Lower lobe of right lung (tissue), 2 donors: Measurements from ENCODE around the gene SLC8A3. TPM values are rescaled to one million over a fixed set of nuclear protein-coding genes. Genes with fewer than 3 reads are reported as not detected.
"Not testable (repeated sequence)": the region's sequence is repeated elsewhere in the genome, so short reads cannot be mapped to it uniquely, and the experiment has no call there.

ENCODE experiments used
- ATAC-seq, 2 donors: fragments of 200-7000 bp; cut with Tn5 transposase; one replicate each; pipeline ENCODE4 v1.9.1; 2020 to 2022; ENCODE audit warnings: mild to moderate bottlenecking in 2 of 2, moderate library complexity in 2 of 2
- DNase-seq: peaks from one replicate; pipeline ENCODE4 v3.0.0-alpha.2; 2020
- H3K27ac ChIP-seq: fragments of 200-600 bp; one replicate; pipeline ENCODE4 v1.8.0; 2022
- H3K27me3 ChIP-seq: fragments of 200-600 bp; one replicate; pipeline ENCODE4 v1.8.0; 2022; ENCODE audit warnings: low read depth
- H3K36me3 ChIP-seq: fragments of 200-600 bp; one replicate; pipeline ENCODE4 v1.8.0; 2022; ENCODE audit warnings: mild to moderate bottlenecking
- H3K4me1 ChIP-seq: fragments of 200-600 bp; one replicate; pipeline ENCODE4 v1.8.0; 2022
- H3K4me3 ChIP-seq: fragments of 200-600 bp; one replicate; pipeline ENCODE4 v1.8.0; 2022; ENCODE audit warnings: mild to moderate bottlenecking
- H3K9me3 ChIP-seq: fragments of 200-600 bp; one replicate; pipeline ENCODE4 v1.8.0; 2022
- CTCF ChIP-seq: fragments of 200-600 bp; IDR thresholded peaks from one replicate; pipeline ENCODE4 v1.8.0; 2022; ENCODE audit warnings: antibody characterized with exemption, mild to moderate bottlenecking
- intact Hi-C: fragments of 100-400 bp; cut with DNase I; formaldehyde crosslinking; loops from one replicate; pipeline ENCODE4 v1.11.0; 2022
- long read RNA-seq: library from polyadenylated mRNA; unstranded; transcript quantifications from one replicate; pipeline ENCODE4 v2.0.0, GENCODE V29; 2021
- total RNA-seq: library from RNA; stranded (reverse); fragmentation: NEBNext Ultra II Directional; extraction: Animal tissue kit (Norgen Biotek cat#: 25700); gene quantifications from one replicate; pipeline ENCODE4 v1.2.1, GENCODE V29; 2021
- donor health status: DM: no; HTN: yes; CAD: no; lungs with severe emphysema.

Gene SLC8A3
- 1.9 TPM for total RNA-seq
- long read RNA-seq, partial matches to known transcripts: 0 of 2 reads
- long read RNA-seq, other reads (novel, unspliced or antisense): 2 of 2 reads

- peaks cover 43% of the 10 kb centered on the region for H3K27me3 ChIP-seq
- no peaks in the 10 kb centered on the region for H3K9me3 ChIP-seq
- peak; percentile 50 to 62 for ATAC-seq
- H3K36me3 ChIP-seq: no peaks in the 10 kb centered on the region
- no peak within 1 kb of the TSS for H3K27ac ChIP-seq
- no peak for TF ChIP-seq CTCF
- peak within 1 kb of the TSS; percentile 57 for H3K4me3 ChIP-seq
- peaks cover 17% of the 10 kb centered on the region for H3K4me1 ChIP-seq
- no peak for DNase-seq
- intact Hi-C loops: no loop called here
Observed at GRCh38 chr14:70188659-70189455, at the start of gene SLC8A3. Gene SLC8A3, minus strand, starts transcription at chr14:70188951. Its CDS starts 20,529 bp downstream, at chr14:70168422.

GRCh38 chr14:70237710-70238109 is 49.0 kb upstream of the SLC8A3 start:
- intact Hi-C loops: no loop called here
- H3K4me1 ChIP-seq: no peaks in the 10 kb centered on the region

GRCh38 chr14:70234066-70234950 is 45.6 kb upstream of the SLC8A3 start:
- DNase-seq (no peak), ATAC-seq (peak in 1 of 2 donors; percentile 35)
- Histone ChIP-seq H3K4me1 (no peaks in the 10 kb centered on the region), H3K27me3 (no peaks in the 10 kb centered on the region), H3K4me3 (no peak overlapping the region), H3K27ac (no peak overlapping the region), H3K36me3 (no peaks in the 10 kb centered on the region), H3K9me3 (no peaks in the 10 kb centered on the region)
- no peak for TF ChIP-seq CTCF
- intact Hi-C loops: no loop called here

More at GRCh38 chr14:70237710-70238109, 49.0 kb upstream of the SLC8A3 start:
- no peak overlapping the region for H3K4me3 ChIP-seq
- no peaks in the 10 kb centered on the region for H3K9me3 ChIP-seq
- H3K27me3 ChIP-seq: no peaks in the 10 kb centered on the region
- no peak for TF ChIP-seq CTCF
- no peak overlapping the region for H3K27ac ChIP-seq
- no peaks in the 10 kb centered on the region for H3K36me3 ChIP-seq
- ATAC-seq: no peak
- DNase-seq: no peak

- H3K9me3 ChIP-seq, ATAC-seq, H3K27ac ChIP-seq, intact Hi-C loops, H3K4me3 ChIP-seq, H3K36me3 ChIP-seq, H3K27me3 ChIP-seq, H3K4me1 ChIP-seq, DNase-seq: not testable (repeated sequence)
Observed at GRCh38 chr14:70231756-70232544, 43.2 kb upstream of the SLC8A3 start.

- H3K27me3 ChIP-seq, DNase-seq, ATAC-seq, H3K27ac ChIP-seq, H3K4me1 ChIP-seq, H3K36me3 ChIP-seq, H3K9me3 ChIP-seq, intact Hi-C loops, H3K4me3 ChIP-seq: not testable (repeated sequence)
Observed at GRCh38 chr14:70229877-70230640, 41.3 kb upstream of the SLC8A3 start.
